HepG2 (cell line): ENCODE results near the gene TFRC. TPM values are rescaled to one million over a fixed set of nuclear protein-coding genes. Genes with fewer than 3 reads are reported as not detected.

ENCODE experiments used
- BORCS8-MEF2B ChIP-seq: sonication (generic); formaldehyde crosslinking; IDR thresholded peaks from 2 replicates; pipeline ENCODE4 v1.8.0; 2022; ENCODE audit warnings: mild to moderate bottlenecking, missing genetic modification reagents
- BRD4 ChIP-seq: sonication (generic); formaldehyde crosslinking; IDR thresholded peaks from 2 replicates; pipeline ENCODE4 v1.4.0; 2020; ENCODE audit warnings: missing genetic modification reagents
- EZH2 ChIP-seq: conservative IDR thresholded peaks from 2 replicates; pipeline ENCODE4 v1.6.1; 2012; ENCODE audit warnings: mild to moderate bottlenecking, low read depth, low read length, moderate library complexity
- HDAC1 ChIP-seq: sonication (generic); formaldehyde crosslinking; IDR thresholded peaks from 2 replicates; pipeline ENCODE4 v1.5.1; 2020; ENCODE audit warnings: mild to moderate bottlenecking, missing genetic modification reagents
- JARID2 ChIP-seq: sonication (generic); formaldehyde crosslinking; IDR thresholded peaks from 2 replicates; pipeline ENCODE4 v1.8.1; 2023; ENCODE audit warnings: missing genetic modification reagents, inconsistent platforms; ENCODE audit not compliant: insufficient replicate concordance
- KDM2A ChIP-seq: sonication (generic); formaldehyde crosslinking; IDR thresholded peaks from 2 replicates; pipeline ENCODE4 v1.4.0; 2020; ENCODE audit warnings: low read depth, missing genetic modification reagents, borderline replicate concordance
- LBX2 ChIP-seq: sonication (generic); formaldehyde crosslinking; IDR thresholded peaks from 2 replicates; pipeline ENCODE4 v1.5.0; 2020; ENCODE audit warnings: missing genetic modification reagents, mild to moderate bottlenecking, borderline replicate concordance
- MAX ChIP-seq: IDR thresholded peaks from 2 replicates; pipeline ENCODE4 v1.6.1; 2012; ENCODE audit warnings: inconsistent platforms
- NR2F6 ChIP-seq, 2 experiments: IDR thresholded peaks; 2 replicates each; pipeline ENCODE4 v1.6.1; 2016; ENCODE audit warnings: antibody characterized with exemption in 1 of 2, mild to moderate bottlenecking in 1 of 2
- PAXIP1 ChIP-seq: sonication (generic); formaldehyde crosslinking; conservative IDR thresholded peaks from 2 replicates; pipeline ENCODE4 v1.4.0; 2020; ENCODE audit warnings: mild to moderate bottlenecking, missing genetic modification reagents, moderate library complexity
- POGK ChIP-seq: sonication (generic); formaldehyde crosslinking; conservative IDR thresholded peaks from 2 replicates; pipeline ENCODE4 v1.8.0; 2022; ENCODE audit warnings: mild to moderate bottlenecking, moderate library complexity, missing genetic modification reagents
- SAP130 ChIP-seq: IDR thresholded peaks from 2 replicates; pipeline ENCODE4 v1.6.1; 2016; ENCODE audit warnings: low read depth
- SIN3B ChIP-seq: fragments of 150-350 bp; IDR thresholded peaks from 2 replicates; pipeline ENCODE4 v1.6.1; 2014; ENCODE audit warnings: low read length
- SKIL ChIP-seq: sonication (generic); formaldehyde crosslinking; IDR thresholded peaks from 2 replicates; pipeline ENCODE4 v1.8.0; 2022; ENCODE audit warnings: missing genetic modification reagents, mild to moderate bottlenecking, moderate library complexity, borderline replicate concordance
- TSC22D2 ChIP-seq: sonication (generic); formaldehyde crosslinking; IDR thresholded peaks from 2 replicates; pipeline ENCODE4 v1.5.1; 2020; ENCODE audit warnings: missing genetic modification reagents, mild to moderate bottlenecking, borderline replicate concordance
- ZBTB3 ChIP-seq: sonication (generic); formaldehyde crosslinking; IDR thresholded peaks from 2 replicates; pipeline ENCODE4 v1.4.0; 2020; ENCODE audit warnings: low read depth, mild to moderate bottlenecking, moderate library complexity, missing genetic modification reagents, borderline replicate concordance
- ZBTB38 ChIP-seq: sonication (generic); formaldehyde crosslinking; IDR thresholded peaks from 2 replicates; pipeline ENCODE4 v1.5.1; 2020; ENCODE audit warnings: mild to moderate bottlenecking, missing genetic modification reagents
- ZNF460 ChIP-seq: sonication (generic); formaldehyde crosslinking; IDR thresholded peaks from 2 replicates; pipeline ENCODE4 v1.5.1; 2020; ENCODE audit warnings: missing genetic modification reagents, mild to moderate bottlenecking, borderline replicate concordance
- ZNF563 ChIP-seq: sonication (generic); formaldehyde crosslinking; IDR thresholded peaks from 2 replicates; pipeline ENCODE4 v1.8.0; 2022; ENCODE audit warnings: mild to moderate bottlenecking, moderate library complexity, missing genetic modification reagents
- ZNF747 ChIP-seq: sonication (generic); formaldehyde crosslinking; IDR thresholded peaks from 2 replicates; pipeline ENCODE4 v1.8.1; 2023; ENCODE audit warnings: missing genetic modification reagents, mild to moderate bottlenecking, borderline replicate concordance
- ZNF780A ChIP-seq: sonication (generic); formaldehyde crosslinking; IDR thresholded peaks from 2 replicates; pipeline ENCODE4 v1.8.0; 2022; ENCODE audit warnings: mild to moderate bottlenecking, missing genetic modification reagents, moderate library complexity
- polyA plus RNA-seq, 8 experiments: library from polyadenylated mRNA; depleted of rRNA in 3 of 8; stranded (reverse) in 7 of 8; unstranded in 1 of 8; fragments of >200 nt; fragmentation: Illumina TruSeq in 4 of 8; extraction: Trizol in 4 of 8; gene quantifications; 2 replicates each; pipeline versions ENCODE4 v1.2.1 to v1.2.3, GENCODE V29; 2011 to 2016; ENCODE audit warnings: low read depth in 4 of 8, missing spikeins in 1 of 8, mixed read lengths in 1 of 8; ENCODE audit not compliant: insufficient read depth in 1 of 8
- total RNA-seq, 5 experiments: library from RNA; depleted of rRNA; stranded (reverse); fragments of >200 nt; fragmentation: Illumina TruSeq; extraction: Trizol; gene quantifications; 2 replicates each; pipeline ENCODE4 v1.2.3, GENCODE V29; 2016; ENCODE audit warnings: low read depth in 1 of 5

Gene TFRC
- total and polyA plus RNA-seq, 2 of the 13 experiments (the other 11 are each of a cell fraction or from before 2014, with no cell fraction given) = 188 to 274 TPM

GRCh38 chr3:196081002-196081833 lies 672 bp downstream of the TFRC start (continued):
- TF ChIP-seq LBX2 (no peak), PAXIP1 (CRISPR knock-in tag) (no peak), JARID2 (CRISPR knock-in tag) (no peak), POGK (CRISPR knock-in tag) (0 out of 2 replicates have a peak, but pooled peaks have one; percentile 32), HDAC1 (CRISPR knock-in tag) (peak; percentile 86), ZNF563 (CRISPR knock-in tag) (0 out of 2 replicates have a peak, but pooled peaks have one; percentile 22), KDM2A (CRISPR knock-in tag) (no peak; the same call in 1 of the 2 replicates), EZH2 (no peak), SIN3B (no peak), TSC22D2 (CRISPR knock-in tag) (no peak), BRD4 (CRISPR knock-in tag) (no peak), ZNF780A (CRISPR knock-in tag) (peak; percentile 88), ZNF460 (CRISPR knock-in tag) (no peak), ZNF747 (CRISPR knock-in tag) (peak; percentile 6; the same call in 1 of the 2 replicates), NR2F6 (IDR thresholded peaks at IDR 0.05) (no peak), NR2F6 (CRISPR knock-in tag; IDR thresholded peaks at IDR 0.05) (no peak), SKIL (CRISPR knock-in tag) (peak; percentile 9; the same call in 1 of the 2 replicates), MAX (peak; percentile 96), BORCS8-MEF2B (CRISPR knock-in tag) (no peak; the same call in 1 of the 2 replicates), SAP130 (CRISPR knock-in tag) (peak; percentile 83), ZBTB38 (CRISPR knock-in tag) (no peak), ZBTB3 (CRISPR knock-in tag) (no peak)
